IMR-90 (cell line): ENCODE results near the gene NELL2. TPM values are rescaled to one million over a fixed set of nuclear protein-coding genes. Genes with fewer than 3 reads are reported as not detected.

Experiments
- ATAC-seq: fragments of 200-7000 bp; cut with Tn5 transposase; 2 replicates; pipeline ENCODE4 v1.9.1; 2020; ENCODE audit warnings: low read depth, mild to moderate bottlenecking, moderate library complexity
- BruUV-seq: library from RNA; stranded (reverse); fragments of 400-500 nt; replicated peaks from 2 replicates; lab custom pipeline; 2021; lab: Mats Ljungman, UMichigan
- CTCF ChIA-PET: fragments of 300-600 bp; formaldehyde crosslinking; extraction: SDS; loops from one replicate; lab custom pipeline; 2021; ENCODE audit warnings: antibody characterized with exemption; lab: Yijun Ruan, JAX
- POLR2A ChIA-PET: fragments of 300-600 bp; sonication (Branson Sonifier 250); formaldehyde crosslinking; loops from one replicate; lab custom pipeline; 2022; ENCODE audit warnings: antibody characterized with exemption; ENCODE audit not compliant: unreplicated experiment; lab: Charles Lee
- DNase-seq: peaks from one replicate; pipeline ENCODE4 v3.0.0; 2013
- H2AFZ ChIP-seq: replicated peaks from 2 replicates; pipeline ENCODE3; 2013; ENCODE audit warnings: low read length, mild to moderate bottlenecking; ENCODE audit not compliant: poor library complexity
- H2AK5ac ChIP-seq: 2 replicates; pipeline ENCODE4 v1.6.1; 2013; ENCODE audit warnings: low read depth, low read length, inconsistent platforms
- H2AK9ac ChIP-seq: replicated peaks from 2 replicates; pipeline ENCODE3; 2013; ENCODE audit warnings: mild to moderate bottlenecking, low read depth, low read length, moderate library complexity; ENCODE audit not compliant: poor library complexity
- H2BK120ac ChIP-seq: 2 replicates; pipeline ENCODE4 v1.6.1; 2013; ENCODE audit warnings: low read depth, low read length, inconsistent platforms
- H2BK15ac ChIP-seq: 3 replicates; pipeline ENCODE4 v1.6.1; 2013; ENCODE audit warnings: low read depth, low read length, inconsistent platforms
- H2BK20ac ChIP-seq: 2 replicates; pipeline ENCODE4 v1.6.1; 2013; ENCODE audit warnings: low read depth, mild to moderate bottlenecking, inconsistent platforms, low read length, moderate library complexity
- H2BK5ac ChIP-seq: 2 replicates; pipeline ENCODE4 v1.6.1; 2013; ENCODE audit warnings: mild to moderate bottlenecking, low read depth, low read length, inconsistent platforms; ENCODE audit not compliant: poor library complexity, severe bottlenecking
- H3K14ac ChIP-seq: replicated peaks from 2 replicates; pipeline ENCODE4 v1.6.1; 2013; ENCODE audit warnings: low read depth, low read length, inconsistent platforms
- H3K18ac ChIP-seq: 2 replicates; pipeline ENCODE4 v1.6.1; 2013; ENCODE audit warnings: low read depth, low read length, control low read depth
- H3K23ac ChIP-seq: 2 replicates; pipeline ENCODE4 v1.6.1; 2013; ENCODE audit warnings: low read depth, low read length, inconsistent platforms
- H3K27ac ChIP-seq: 2 replicates; pipeline ENCODE4 v1.5.1; 2013; ENCODE audit warnings: mild to moderate bottlenecking, control low read depth, low read length; ENCODE audit not compliant: insufficient read depth
- H3K27me3 ChIP-seq: 2 replicates; pipeline ENCODE4 v1.6.1; 2013; ENCODE audit warnings: low read length; ENCODE audit not compliant: control insufficient read depth, insufficient read depth
- H3K36me3 ChIP-seq: 2 replicates; pipeline ENCODE4 v1.6.1; 2013; ENCODE audit warnings: low read length, mixed read lengths; ENCODE audit not compliant: control insufficient read depth, insufficient read depth
- H3K4ac ChIP-seq: 2 replicates; pipeline ENCODE4 v1.6.1; 2013; ENCODE audit warnings: low read depth, low read length, inconsistent platforms
- H3K4me1 ChIP-seq: 2 replicates; pipeline ENCODE4 v1.6.1; 2013; ENCODE audit warnings: low read length, mixed read lengths; ENCODE audit not compliant: control insufficient read depth, insufficient read depth
- H3K4me2 ChIP-seq: 2 replicates; pipeline ENCODE4 v1.6.1; 2013; ENCODE audit warnings: low read depth, mild to moderate bottlenecking, control low read depth, low read length, moderate library complexity
- H3K4me3 ChIP-seq: 2 replicates; pipeline ENCODE4 v1.5.1; 2013; ENCODE audit warnings: low read depth, mild to moderate bottlenecking, control low read depth, low read length, moderate library complexity; ENCODE audit not compliant: insufficient read depth
- H3K56ac ChIP-seq: 2 replicates; pipeline ENCODE4 v1.6.1; 2013; ENCODE audit warnings: low read length, inconsistent platforms; ENCODE audit not compliant: insufficient read depth; ENCODE audit errors: extremely low read depth
- H3K79me1 ChIP-seq, 2 experiments: 2 replicates each; pipeline ENCODE4 v1.6.1; 2013; ENCODE audit warnings: low read length in 2 of 2, inconsistent platforms in 1 of 2, low read depth in 1 of 2
- H3K9ac ChIP-seq: 2 replicates; pipeline ENCODE4 v1.6.1; 2013; ENCODE audit warnings: low read depth, low read length, control low read depth
- H3K9me1 ChIP-seq: 2 replicates; pipeline ENCODE4 v1.6.1; 2013; ENCODE audit warnings: low read length, inconsistent platforms; ENCODE audit not compliant: insufficient read depth
- H3K9me3 ChIP-seq: 2 replicates; pipeline ENCODE4 v1.6.1; 2013; ENCODE audit warnings: low read length; ENCODE audit not compliant: control insufficient read depth, insufficient read depth
- H4K20me1 ChIP-seq: 2 replicates; pipeline ENCODE4 v1.6.1; 2013; ENCODE audit warnings: low read length, inconsistent platforms; ENCODE audit not compliant: insufficient read depth
- H4K5ac ChIP-seq: 2 replicates; pipeline ENCODE4 v1.6.1; 2013; ENCODE audit warnings: mild to moderate bottlenecking, low read depth, low read length, control low read depth
- H4K8ac ChIP-seq, 2 experiments: 2 replicates each; pipeline ENCODE4 v1.6.1; 2013; ENCODE audit warnings: low read depth in 2 of 2, low read length in 2 of 2, control low read depth in 1 of 2, inconsistent platforms in 1 of 2
- H4K91ac ChIP-seq: 2 replicates; pipeline ENCODE4 v1.6.1; 2013; ENCODE audit warnings: low read depth, low read length, inconsistent platforms; ENCODE audit not compliant: insufficient read depth
- CHD1 ChIP-seq: IDR thresholded peaks from 2 replicates; pipeline ENCODE4 v1.6.1; 2012; ENCODE audit warnings: low read depth, low read length, improper control_type of control experiment
- CTCF ChIP-seq: conservative IDR thresholded peaks from 2 replicates; pipeline ENCODE4 v1.5.1; 2012; ENCODE audit warnings: mild to moderate bottlenecking, low read depth, low read length, improper control_type of control experiment
- ELK1 ChIP-seq: fragments of 150-350 bp; IDR thresholded peaks from 2 replicates; pipeline ENCODE4 v1.6.1; 2016; ENCODE audit warnings: low read depth, mild to moderate bottlenecking, low read length, moderate library complexity, borderline replicate concordance
- FOS ChIP-seq: fragments of 150-350 bp; IDR thresholded peaks from 2 replicates; pipeline ENCODE4 v1.6.1; 2016; ENCODE audit warnings: low read depth, low read length
- MAFK ChIP-seq: IDR thresholded peaks from 2 replicates; pipeline ENCODE4 v1.6.1; 2012; ENCODE audit warnings: low read depth, low read length, improper control_type of control experiment
- MXI1 ChIP-seq: IDR thresholded peaks from 2 replicates; pipeline ENCODE4 v1.6.1; 2012; ENCODE audit warnings: low read depth, mild to moderate bottlenecking, low read length, moderate library complexity, borderline replicate concordance
- POLR2A ChIP-seq: IDR thresholded peaks from 2 replicates; pipeline ENCODE4 v1.6.1; 2012; ENCODE audit warnings: mild to moderate bottlenecking, low read depth, low read length
- RAD21 ChIP-seq: IDR thresholded peaks from 2 replicates; pipeline ENCODE4 v1.6.1; 2012; ENCODE audit warnings: low read length, improper control_type of control experiment
- RCOR1 ChIP-seq: IDR thresholded peaks from 2 replicates; pipeline ENCODE4 v1.6.1; 2012; ENCODE audit warnings: mild to moderate bottlenecking, low read length, improper control_type of control experiment; ENCODE audit not compliant: insufficient replicate concordance
- RFX5 ChIP-seq: IDR thresholded peaks from 2 replicates; pipeline ENCODE4 v1.8.0; 2012; ENCODE audit warnings: low read depth, mild to moderate bottlenecking, low read length, moderate library complexity
- USF2 ChIP-seq: fragments of 150-350 bp; IDR thresholded peaks from 2 replicates; pipeline ENCODE4 v1.6.1; 2017; ENCODE audit warnings: mild to moderate bottlenecking, antibody characterized with exemption, low read length, low read depth
- WGBS, 2 experiments: methylation state at CpG; one replicate each; pipeline versions ENCODE4 v1.1.5 to v1.1.7; 2013; ENCODE audit warnings: missing lambda C conversion rate in 2 of 2; ENCODE audit not compliant: insufficient read length in 1 of 2; ENCODE audit errors: extremely low coverage in 2 of 2; 5-methylcytosine and 5-hydroxymethylcytosine counted together
- dilution Hi-C: fragments of 300-500 bp; cut with HindIII; formaldehyde crosslinking; loops from one replicate; pipeline ENCODE4 v1.14.3; 2018; ENCODE audit warnings: low sequenced_read_pairs; ENCODE audit not compliant: unreplicated experiment
- in situ Hi-C: fragments of 300-500 bp; cut with MboI; formaldehyde crosslinking; loops from 3 replicates; pipeline ENCODE4 v1.14.3; 2019; ENCODE audit warnings: low sequenced_read_pairs, inconsistent platforms, mixed read lengths
- intact Hi-C: fragments of 100-400 bp; cut with micrococcal nuclease; formaldehyde crosslinking; loops from 2 replicates; pipeline ENCODE4 v1.10.0; 2022
- polyA plus RNA-seq, 3 experiments: library from polyadenylated mRNA; depleted of rRNA; stranded (reverse); fragments of >200 nt; gene quantifications; 2 replicates each; pipeline ENCODE4 v1.2.3, GENCODE V29; 2012; ENCODE audit warnings: low replicate concordance in 1 of 3
- total RNA-seq: library from RNA; depleted of rRNA; stranded (reverse); fragments of >200 nt; gene quantifications from 2 replicates; pipeline ENCODE4 v1.2.3, GENCODE V29; 2012

NELL2 gene
- total and polyA plus RNA-seq, 2 of the 4 experiments (the other 2 are of a cell fraction): 0.18 to 0.26 TPM

- H3K9ac ChIP-seq: no peak overlapping the region
- H2BK15ac ChIP-seq: no peak overlapping the region
- no peak for ATAC-seq
- no peak overlapping the region for H4K5ac ChIP-seq
- H2AK5ac ChIP-seq: no peak overlapping the region
- no peak overlapping the region for H2AFZ ChIP-seq
- H3K4ac ChIP-seq: no peak overlapping the region
- H3K9me1 ChIP-seq: no peaks in the 10 kb centered on the region
- no peak overlapping the region for H3K14ac ChIP-seq
- no peak overlapping the region for H3K18ac ChIP-seq
- H2BK5ac ChIP-seq: no peak overlapping the region
- H3K79me1 ChIP-seq: no peaks in the 10 kb centered on the region
- no peaks in the 10 kb centered on the region for H3K36me3 ChIP-seq
- H3K4me2 ChIP-seq: no peak overlapping the region
- no peak overlapping the region for H2BK120ac ChIP-seq
- H3K23ac ChIP-seq: no peak overlapping the region
- H4K8ac ChIP-seq: no peak overlapping the region
- no peaks in the 10 kb centered on the region for H4K20me1 ChIP-seq
- no TSS peak for BruUV-seq
- no peak overlapping the region for H3K27ac ChIP-seq
- no peak overlapping the region for H3K56ac ChIP-seq
- intact Hi-C loops (no loop called here), dilution Hi-C loops (no loop called here), in situ Hi-C loops (no loop called here)
- H3K9me3 ChIP-seq: no peaks in the 10 kb centered on the region
- no peak for DNase-seq
- POLR2A ChIA-PET: no interaction called here
- H3K27me3 ChIP-seq: no peaks in the 10 kb centered on the region
- TF ChIP-seq CHD1 (no peak), ELK1 (no peak), RCOR1 (no peak), MAFK (no peak), RFX5 (no peak), MXI1 (no peak), POLR2A (no peak), USF2 (no peak), CTCF (no peak), FOS (no peak), RAD21 (no peak)
- CTCF ChIA-PET: interaction anchor here (0.7 kb wide), 1 partner anchor 129 kb away, joined by 4 read pairs; no protein-coding TSS in a partner anchor
- WGBS, 2 experiments: no CpG with 5 or more reads among the region's 1 CpG
- no peak overlapping the region for H2BK20ac ChIP-seq
- H2AK9ac ChIP-seq: no peak overlapping the region
- no peak overlapping the region for H3K4me3 ChIP-seq
- H4K91ac ChIP-seq: no peak overlapping the region
- no peaks in the 10 kb centered on the region for H3K4me1 ChIP-seq
Measured at GRCh38 chr12:44846826-44847225, 29.3 kb downstream of the NELL2 start.
